ENCODE measurements around the gene TFEB.

TFEB gene

GRCh38 chr6:41674231-41675000, 61.0 kb downstream of the TFEB start:
- no peak overlapping the region for H3K4me3 ChIP-seq
- H3K27me3 ChIP-seq (ENCODE audit: low read depth) = no peaks in the 10 kb centered on the region
- no peaks in the 10 kb centered on the region for H3K36me3 ChIP-seq (replicated peaks)
- no peaks in the 10 kb centered on the region for H3K9me3 ChIP-seq
- DNase-seq (ENCODE audit: low spot score in 2 of 2) = no peak
- in situ Hi-C loops (cut with MboI; ENCODE audit: low sequenced_read_pairs) = no loop called here
- no peaks in the 10 kb centered on the region for H3K4me1 ChIP-seq

DNA sequence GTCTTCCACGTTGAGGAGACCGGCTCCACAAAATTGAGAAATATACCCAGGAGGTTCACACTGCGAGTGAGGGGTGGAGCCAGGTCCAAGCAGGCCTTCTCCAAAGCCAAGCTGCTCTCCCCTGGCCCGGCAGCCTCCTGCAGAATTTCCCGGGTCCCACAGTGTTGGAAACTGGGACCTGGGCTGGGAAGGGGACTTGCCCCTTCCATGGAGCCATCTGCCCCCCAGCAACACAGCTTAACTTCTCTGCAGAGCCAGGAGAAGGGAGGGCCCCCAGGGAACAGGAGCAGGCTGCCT, 61.8 kb downstream of the TFEB start:
- Histone ChIP-seq H3K27me3 (ENCODE audit: low read depth) (no peaks in the 10 kb centered on the region), H3K4me3 (no peak overlapping the region), H3K36me3 (replicated peaks) (no peaks in the 10 kb centered on the region), H3K4me1 (no peaks in the 10 kb centered on the region), H3K9me3 (no peaks in the 10 kb centered on the region)
- DNase-seq (ENCODE audit: low spot score in 2 of 2) = no peak
- in situ Hi-C loops (cut with MboI; ENCODE audit: low sequenced_read_pairs) = no loop called here

GRCh38 chr6:41672816-41673703, 62.3 kb downstream of the TFEB start:
- Histone ChIP-seq H3K4me3 (no peak overlapping the region), H3K27me3 (ENCODE audit: low read depth) (no peaks in the 10 kb centered on the region)
- in situ Hi-C loops (cut with MboI; ENCODE audit: low sequenced_read_pairs) = no loop called here

DNA sequence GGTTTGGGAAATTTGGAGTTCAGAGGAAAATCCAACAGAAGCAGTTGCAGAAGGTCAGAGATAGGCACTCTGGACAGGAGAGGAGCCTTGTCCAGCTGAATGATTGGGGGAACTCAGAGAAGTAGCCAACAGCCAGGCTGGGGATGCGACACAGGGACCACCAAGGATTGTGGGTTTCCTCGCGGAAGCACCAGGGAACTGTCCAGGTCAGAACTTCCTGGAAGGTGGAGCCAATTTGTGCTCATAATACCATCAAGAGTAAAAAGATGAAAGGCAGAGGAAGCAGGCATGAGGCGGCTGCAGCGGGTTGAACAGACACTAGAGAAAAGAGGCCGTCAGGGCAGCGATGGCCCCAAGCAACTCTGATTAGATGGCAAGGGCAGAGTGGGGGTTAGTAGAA, 63.4 kb downstream of the TFEB start:
- H3K9me3 ChIP-seq = no peaks in the 10 kb centered on the region
- 0 out of 2 replicates have a peak, but pooled peaks cover 3% of the 10 kb centered on the region for H3K27me3 ChIP-seq (ENCODE audit: low read depth)
- H3K4me3 ChIP-seq = no peak overlapping the region
- in situ Hi-C loops (cut with MboI; ENCODE audit: low sequenced_read_pairs) = no loop called here
- DNase-seq (ENCODE audit: low spot score in 2 of 2) = no peak
- no peaks in the 10 kb centered on the region for H3K4me1 ChIP-seq
- H3K36me3 ChIP-seq (replicated peaks) = no peaks in the 10 kb centered on the region

More at GRCh38 chr6:41672816-41673703, 62.3 kb downstream of the TFEB start:
- no peaks in the 10 kb centered on the region for H3K36me3 ChIP-seq (replicated peaks)
- H3K9me3 ChIP-seq = no peaks in the 10 kb centered on the region
- no peaks in the 10 kb centered on the region for H3K4me1 ChIP-seq
- no peak for DNase-seq (ENCODE audit: low spot score in 2 of 2)

- in situ Hi-C loops (cut with MboI; ENCODE audit: low sequenced_read_pairs) = no loop called here
- Histone ChIP-seq H3K4me1 (no peaks in the 10 kb centered on the region), H3K27me3 (ENCODE audit: low read depth) (0 out of 2 replicates have a peak, but pooled peaks cover 3% of the 10 kb centered on the region), H3K9me3 (no peaks in the 10 kb centered on the region), H3K4me3 (no peak overlapping the region), H3K36me3 (replicated peaks) (no peaks in the 10 kb centered on the region)
- no peak for DNase-seq (ENCODE audit: low spot score in 2 of 2)
Measured at GRCh38 chr6:41671376-41671775, 64.0 kb downstream of the TFEB start.

GRCh38 chr6:41670703-41671360, 64.6 kb downstream of the TFEB start:
- no peaks in the 10 kb centered on the region for H3K36me3 ChIP-seq (replicated peaks)
- 0 out of 2 replicates have a peak, but pooled peaks cover 3% of the 10 kb centered on the region for H3K27me3 ChIP-seq (ENCODE audit: low read depth)
- no peak for DNase-seq (ENCODE audit: low spot score in 2 of 2)
- no peaks in the 10 kb centered on the region for H3K4me1 ChIP-seq
- H3K4me3 ChIP-seq = no peak overlapping the region
- no peaks in the 10 kb centered on the region for H3K9me3 ChIP-seq
- in situ Hi-C loops (cut with MboI; ENCODE audit: low sequenced_read_pairs) = no loop called here

DNA sequence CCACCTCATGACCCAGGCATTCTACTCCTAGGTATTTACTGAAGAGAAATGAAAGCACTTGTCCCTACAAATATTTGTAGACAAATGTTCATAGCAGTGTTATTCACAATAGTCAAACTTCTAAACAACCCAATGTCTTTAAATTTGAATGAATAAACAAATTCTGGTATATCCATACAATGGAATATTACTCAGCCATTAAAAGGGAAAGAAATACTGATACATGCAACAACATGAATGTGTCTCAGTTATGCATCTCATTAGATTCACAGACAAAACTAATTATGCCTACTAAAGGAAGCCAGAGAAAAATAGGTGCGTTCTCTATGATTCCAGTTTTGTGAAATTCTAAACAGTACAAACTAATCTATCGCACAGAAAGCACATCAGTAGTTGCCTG, 66.4 kb downstream of the TFEB start:
- DNase-seq (ENCODE audit: low spot score in 2 of 2) = no peak
- Histone ChIP-seq H3K4me1 (no peaks in the 10 kb centered on the region), H3K4me3 (no peak overlapping the region), H3K27me3 (ENCODE audit: low read depth) (peaks cover 3% of the 10 kb centered on the region; the same call in 1 of the 2 replicates), H3K9me3 (no peaks in the 10 kb centered on the region), H3K36me3 (replicated peaks) (no peaks in the 10 kb centered on the region)
- in situ Hi-C loops (cut with MboI; ENCODE audit: low sequenced_read_pairs) = no loop called here

GRCh38 chr6:41667195-41667594, 68.2 kb downstream of the TFEB start:
- Histone ChIP-seq H3K36me3 (replicated peaks) (no peaks in the 10 kb centered on the region), H3K4me3 (no peak overlapping the region), H3K27me3 (ENCODE audit: low read depth) (peaks cover 5% of the 10 kb centered on the region; the same call in 1 of the 2 replicates), H3K4me1 (no peaks in the 10 kb centered on the region), H3K9me3 (no peaks in the 10 kb centered on the region)
- DNase-seq (ENCODE audit: low spot score in 2 of 2) = no peak
- in situ Hi-C loops (cut with MboI; ENCODE audit: low sequenced_read_pairs) = no loop called here

DNA sequence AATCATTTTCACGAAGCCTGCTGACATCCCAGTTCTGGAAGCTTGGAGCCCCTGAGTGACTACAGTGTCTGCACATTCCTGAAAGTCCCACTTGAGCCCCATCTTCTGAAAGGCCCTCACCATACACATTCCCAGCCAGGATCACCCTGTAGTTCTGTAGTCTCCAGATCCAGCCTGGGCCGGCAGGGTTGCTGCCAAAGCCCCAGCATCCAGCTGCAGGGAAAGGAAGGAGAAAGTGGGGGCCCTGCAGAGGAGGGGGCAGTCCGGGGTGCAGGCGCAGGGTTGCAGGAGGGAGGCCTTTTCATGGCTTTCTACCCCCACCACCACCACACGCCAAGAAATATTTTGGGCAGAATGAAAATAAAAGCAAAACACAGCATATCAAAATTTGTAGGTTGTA, 71.1 kb downstream of the TFEB start:
- H3K9me3 ChIP-seq = no peaks in the 10 kb centered on the region
- no peaks in the 10 kb centered on the region for H3K4me1 ChIP-seq
- H3K36me3 ChIP-seq (replicated peaks) = no peaks in the 10 kb centered on the region
- DNase-seq (ENCODE audit: low spot score in 2 of 2) = no peak
- in situ Hi-C loops (cut with MboI; ENCODE audit: low sequenced_read_pairs) = no loop called here
- no peak overlapping the region for H3K4me3 ChIP-seq
- peaks cover 7% of the 10 kb centered on the region; the same call in 1 of the 2 replicates for H3K27me3 ChIP-seq (ENCODE audit: low read depth)

- H3K36me3 ChIP-seq (replicated peaks) = no peaks in the 10 kb centered on the region
- in situ Hi-C loops (cut with MboI; ENCODE audit: low sequenced_read_pairs) = no loop called here
- H3K4me1 ChIP-seq = no peaks in the 10 kb centered on the region
- DNase-seq (ENCODE audit: low spot score in 2 of 2) = no peak
- H3K27me3 ChIP-seq (ENCODE audit: low read depth) = peaks cover 7% of the 10 kb centered on the region; the same call in 1 of the 2 replicates
- H3K9me3 ChIP-seq = no peaks in the 10 kb centered on the region
- no peak overlapping the region for H3K4me3 ChIP-seq
Measured at GRCh38 chr6:41663568-41663967, 71.8 kb downstream of the TFEB start.

- in situ Hi-C loops (cut with MboI; ENCODE audit: low sequenced_read_pairs) = no loop called here
- Histone ChIP-seq H3K4me1 (no peaks in the 10 kb centered on the region), H3K36me3 (replicated peaks) (no peaks in the 10 kb centered on the region), H3K9me3 (no peaks in the 10 kb centered on the region), H3K4me3 (no peak overlapping the region), H3K27me3 (ENCODE audit: low read depth) (0 out of 2 replicates have a peak, but pooled peaks cover 4% of the 10 kb centered on the region)
- DNase-seq (ENCODE audit: low spot score in 2 of 2) = no peak
Measured at GRCh38 chr6:41659935-41660334, 75.5 kb downstream of the TFEB start.

DNA sequence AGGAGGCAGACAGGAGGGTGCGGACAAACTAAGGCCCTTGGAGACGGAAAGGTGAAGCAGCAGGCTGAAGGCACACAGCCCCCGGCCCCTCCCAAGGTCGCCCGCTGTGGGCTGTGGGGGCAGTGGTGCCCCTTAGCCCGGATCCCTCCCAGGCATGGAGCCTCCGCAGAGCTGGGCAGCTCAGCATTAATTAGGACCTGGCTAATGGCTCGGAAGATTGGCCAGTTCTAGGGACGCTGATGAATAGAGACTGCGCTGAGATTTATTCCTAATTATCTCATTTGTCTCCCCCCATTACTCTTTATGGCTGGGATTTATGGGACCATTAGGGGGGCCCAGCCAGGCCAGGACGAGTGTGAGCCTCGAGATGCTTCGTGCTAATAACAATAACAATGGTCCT, 76.8 kb downstream of the TFEB start:
- no peak for DNase-seq (ENCODE audit: low spot score in 2 of 2)
- 0 out of 2 replicates have a peak, but pooled peaks cover 4% of the 10 kb centered on the region for H3K27me3 ChIP-seq (ENCODE audit: low read depth)
- in situ Hi-C loops (cut with MboI; ENCODE audit: low sequenced_read_pairs) = no loop called here
- no peaks in the 10 kb centered on the region for H3K36me3 ChIP-seq (replicated peaks)
- H3K9me3 ChIP-seq = no peaks in the 10 kb centered on the region
- no peak overlapping the region for H3K4me3 ChIP-seq
- H3K4me1 ChIP-seq = no peaks in the 10 kb centered on the region

- Histone ChIP-seq H3K9me3 (no peaks in the 10 kb centered on the region), H3K4me1 (no peaks in the 10 kb centered on the region), H3K36me3 (replicated peaks) (peaks cover 3% of the 10 kb centered on the region; the same call in 1 of the 2 replicates), H3K27me3 (ENCODE audit: low read depth) (0 out of 2 replicates have a peak, but pooled peaks cover 2% of the 10 kb centered on the region), H3K4me3 (no peak overlapping the region)
- DNase-seq (ENCODE audit: low spot score in 2 of 2) = no peak
- in situ Hi-C loops (cut with MboI; ENCODE audit: low sequenced_read_pairs) = no loop called here
Measured at GRCh38 chr6:41657131-41658094, 78.0 kb downstream of the TFEB start.

Data from HAP-1 (cell line).